Measurements from ENCODE around the gene MDC1.

The MDC1 gene

DNA sequence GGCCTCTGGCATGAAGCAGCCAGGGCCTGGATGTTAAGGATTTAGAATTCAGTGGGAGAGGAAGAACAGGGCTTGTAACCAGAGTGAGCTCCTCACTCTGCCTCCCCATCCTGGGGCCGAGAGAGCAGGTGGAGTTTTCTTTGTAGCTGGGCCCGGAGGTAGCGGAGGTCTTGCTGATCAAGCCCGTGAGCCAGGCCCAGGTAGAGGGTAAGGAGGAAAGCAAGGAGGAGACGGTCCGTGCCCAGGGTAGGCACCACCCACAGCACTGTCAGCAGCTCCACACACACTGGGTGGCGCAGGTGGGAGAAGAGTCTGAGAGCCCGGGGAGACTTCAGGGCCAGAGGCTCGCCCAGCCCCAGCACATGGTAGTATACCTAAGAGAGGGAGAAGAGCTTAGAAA lies 28.5 kb downstream of the MDC1 start:
- TF ChIP-seq CTCF (IDR thresholded peaks at IDR 0.05; ENCODE audit: low read depth, low read length, missing control alignments): peak; percentile 26
- no peak for DNase-seq (ENCODE audit: low read depth)
- H3K4me3 ChIP-seq (ENCODE audit: low read depth, low read length): peak overlapping the region; percentile 75

DNA sequence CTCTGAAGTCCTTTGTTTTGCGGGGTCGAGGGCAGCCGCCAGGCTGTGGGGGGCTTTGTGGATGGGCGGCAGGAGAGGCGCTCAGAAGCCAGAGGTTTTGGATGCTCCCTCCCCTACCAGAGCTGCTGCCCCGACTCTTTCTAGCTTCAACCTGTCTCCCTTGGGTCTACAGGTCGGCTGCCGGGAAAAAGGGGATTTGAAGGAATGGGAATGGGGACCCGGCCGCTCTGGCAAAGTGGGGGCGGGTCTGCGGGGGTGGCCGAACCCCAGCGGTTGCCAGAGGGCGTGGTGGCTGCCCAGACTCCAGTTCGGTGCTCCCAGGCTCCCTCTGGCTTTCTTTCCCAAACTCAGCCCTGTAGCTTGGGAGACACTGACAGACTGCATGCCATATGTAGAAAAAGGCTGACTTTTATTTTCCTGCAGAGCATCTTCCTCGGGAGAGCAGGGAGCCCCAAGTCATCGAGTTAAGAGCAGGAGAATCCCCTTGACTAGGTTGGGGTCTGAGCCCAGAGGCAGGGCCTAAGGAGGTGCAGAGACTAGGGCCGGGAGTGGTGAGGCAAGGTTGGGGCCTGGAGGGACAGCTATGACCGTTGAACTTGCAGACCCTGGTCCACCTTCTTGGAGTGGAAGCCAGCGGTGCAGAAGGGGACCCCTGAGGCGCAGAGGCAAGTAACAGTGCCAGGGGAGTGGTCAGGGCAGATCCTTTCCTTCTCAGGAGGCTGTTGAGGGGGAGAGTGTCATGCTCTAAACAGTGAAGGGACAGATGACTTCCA lies 29.2 kb downstream of the MDC1 start:
- no peak for DNase-seq (ENCODE audit: low read depth)
- TF ChIP-seq CTCF (IDR thresholded peaks at IDR 0.05; ENCODE audit: low read depth, low read length, missing control alignments): no peak
- peak overlapping the region; percentile 75 for H3K4me3 ChIP-seq (ENCODE audit: low read depth, low read length)

- DNase-seq (ENCODE audit: low read depth): peak; percentile 79
- no peak for TF ChIP-seq CTCF (IDR thresholded peaks at IDR 0.05; ENCODE audit: low read depth, low read length, missing control alignments)
- peak overlapping the region; percentile 75 for H3K4me3 ChIP-seq (ENCODE audit: low read depth, low read length)
Measured at GRCh38 chr6:30686908-30687658, 30.0 kb downstream of the MDC1 start.

DNA sequence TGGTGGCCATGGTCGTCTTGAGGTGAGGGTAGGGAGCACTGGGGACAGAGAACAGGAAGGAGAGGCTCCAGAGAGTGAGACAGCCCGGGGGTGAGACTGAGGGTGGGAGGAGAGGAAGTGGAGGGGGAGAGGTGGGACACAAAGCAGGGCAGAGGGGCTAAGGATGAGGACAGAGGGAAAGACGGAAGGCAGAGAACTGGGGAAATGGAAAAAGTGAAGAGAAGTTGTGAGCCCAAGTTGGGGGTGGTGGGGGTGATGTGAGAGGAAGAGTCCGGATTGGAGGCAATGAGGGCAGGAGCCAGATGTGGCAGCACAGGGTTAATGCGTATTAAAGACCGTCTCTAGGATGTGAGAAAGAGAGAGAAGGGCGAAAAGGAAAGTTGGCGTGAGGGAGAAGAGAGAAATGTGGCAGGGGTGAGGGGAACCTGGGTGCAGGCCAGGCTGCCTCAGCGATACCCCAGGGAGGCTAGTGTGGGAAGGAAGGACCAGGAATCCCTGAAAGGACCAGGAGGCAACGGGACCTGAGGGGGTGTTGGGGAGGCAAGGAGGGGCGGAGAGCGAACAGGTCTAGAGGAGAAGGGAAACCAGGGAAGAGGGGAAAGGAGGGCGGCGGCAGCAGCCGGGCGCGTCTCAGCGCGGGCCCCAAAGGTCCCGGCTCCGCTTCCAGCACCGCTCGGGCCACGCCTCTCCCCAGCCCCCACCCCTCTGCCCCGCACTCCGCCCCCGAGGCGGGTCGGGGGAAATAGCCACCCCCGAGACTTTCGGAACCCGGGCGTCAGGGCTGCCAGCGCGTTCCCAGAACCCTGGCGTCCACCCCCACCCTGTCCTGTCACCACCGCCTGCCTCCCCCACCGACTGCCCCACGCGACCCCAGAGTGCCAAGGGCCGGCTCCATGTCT lies 30.8 kb downstream of the MDC1 start, which contains the start of gene PPP1R18:
Gene PPP1R18 (minus strand): TSS at position 637 of the 899 bp plus-strand sequence. CDS start 627 bp downstream, at position 10.
- DNase-seq (ENCODE audit: low read depth): no peak
- no peak for TF ChIP-seq CTCF (IDR thresholded peaks at IDR 0.05; ENCODE audit: low read depth, low read length, missing control alignments)
- H3K4me3 ChIP-seq (ENCODE audit: low read depth, low read length): peak within 1 kb of the TSS; percentile 75

DNA sequence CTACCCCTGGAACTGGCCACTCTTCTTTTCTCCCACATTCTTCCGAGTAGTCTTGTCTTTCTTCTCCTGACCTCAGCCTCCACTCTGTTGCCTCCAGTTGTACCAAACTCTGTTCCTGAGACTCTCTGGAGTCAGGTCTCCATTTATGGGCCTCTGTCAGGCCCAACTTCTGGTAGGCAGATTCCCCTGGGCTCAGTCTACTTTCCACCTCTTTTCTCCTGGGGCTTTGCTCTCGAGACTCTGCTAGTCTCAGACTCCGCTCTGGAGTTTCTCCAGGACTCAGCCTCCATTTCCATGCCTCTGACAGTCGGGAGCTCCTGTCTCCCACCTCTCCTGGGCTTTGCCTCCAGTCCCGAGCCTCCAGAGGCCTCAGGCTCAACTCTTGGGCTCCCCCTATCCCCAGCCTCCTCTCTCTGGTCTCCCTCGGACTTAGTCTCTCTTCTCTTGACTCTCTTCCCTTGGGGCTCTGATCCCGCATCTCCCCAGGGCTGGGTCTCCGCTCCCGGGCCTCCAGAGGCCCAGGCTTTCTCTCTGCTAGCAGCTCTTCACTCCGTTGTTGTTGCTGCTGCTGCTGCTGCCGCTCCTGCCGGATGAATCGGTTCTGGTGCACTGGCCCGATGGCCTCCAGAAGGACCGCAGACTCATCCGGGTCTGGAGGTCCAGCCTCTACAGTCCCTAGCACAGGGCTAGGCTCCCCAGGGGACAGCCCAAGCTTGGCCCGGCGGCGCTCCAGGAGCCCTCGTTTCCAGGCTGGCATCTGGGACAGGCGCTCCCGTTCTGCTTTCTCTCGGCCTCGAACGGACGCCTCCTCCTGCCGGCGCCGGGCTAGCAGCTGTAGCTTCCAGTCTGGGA lies 31.7 kb downstream of the MDC1 start:
- peak; percentile 48 for TF ChIP-seq CTCF (IDR thresholded peaks at IDR 0.05; ENCODE audit: low read depth, low read length, missing control alignments)
- H3K4me3 ChIP-seq (ENCODE audit: low read depth, low read length): peak overlapping the region; percentile 75
- DNase-seq (ENCODE audit: low read depth): no peak
